ENCODE measurements around the gene STAB1. TPM values are rescaled to one million over a fixed set of nuclear protein-coding genes. Genes with fewer than 3 reads are reported as not detected.

STAB1 gene
- polyA plus RNA-seq, 3 donors, result 3.8 to 535 (median 15.8) TPM

- Histone ChIP-seq H3K9me3 (replicated peaks in 1 of 2; ENCODE audit: control insufficient read depth in 1 of 2, insufficient read depth in 1 of 2, low read length in 2 of 2) (no peaks in the 10 kb centered on the region), H3K4me2 (replicated peaks; ENCODE audit: extremely low read depth, low read length, poor library complexity, severe bottlenecking) (peak overlapping the region; percentile 96), H3K9ac (ENCODE audit: insufficient read depth, low read length, poor library complexity, severe bottlenecking) (peak overlapping the region; percentile 85), H4K20me1 (ENCODE audit: insufficient read depth, low read length) (peaks cover 16% of the 10 kb centered on the region), H3K4me1 (ENCODE audit: control insufficient read depth in 1 of 2, insufficient read depth in 2 of 2, low read length in 2 of 2) (peaks cover 27 to 31% of the 10 kb centered on the region in 2 donors), H3K4me3 (replicated peaks in 1 of 3; ENCODE audit: low read depth in 2 of 3, low read length in 3 of 3) (peak overlapping the region in 1 of 3 experiments; percentile 91), H3K36me3 (replicated peaks in 1 of 2; ENCODE audit: control insufficient read depth in 1 of 2, insufficient read depth in 2 of 2, low read length in 2 of 2) (peaks cover 13 to 18% of the 10 kb centered on the region in 2 donors), H2AFZ (ENCODE audit: insufficient read depth, low read depth, low read length, poor library complexity, severe bottlenecking) (peak overlapping the region; percentile 97), H3K27me3 (ENCODE audit: control insufficient read depth in 2 of 2, insufficient read depth in 2 of 2, low read length in 2 of 2) (no peaks in the 10 kb centered on the region), H3K79me2 (ENCODE audit: insufficient read depth, low read length) (peaks cover 33% of the 10 kb centered on the region), H3K27ac (ENCODE audit: low read depth in 1 of 2, low read length in 2 of 2) (peak overlapping the region in 1 of 2 donors; percentile 94)
- intact Hi-C loops (cut with micrococcal nuclease), result no loop called here
- Mint-ChIP-seq H3K4me3 (peak overlapping the region; percentile 90 to 92), H3K36me3 (peaks cover 15 to 23% of the 10 kb centered on the region in 2 donors), H3K27ac (peak overlapping the region; percentile 80 to 94 (median 92)), H3K4me1 (peaks cover 33% of the 10 kb centered on the region), H3K9me3 (peaks cover 0 to 9% (median 3%) of the 10 kb centered on the region in 7 donors), H3K27me3 (ENCODE audit: low read depth in 3 of 3) (peaks cover 0 to 3% (median 0%) of the 10 kb centered on the region in 3 donors)
- WGBS (ENCODE audit: insufficient coverage), result 77% methylated on average over 6 of the region's 8 CpGs
- TF ChIP-seq CTCF (IDR thresholded peaks at IDR 0.05), result no peak
- no peak for DNase-seq
These were observed 40.7 kb upstream of the STAB1 start for GRCh38 chr3:52454250-52454937.

- Mint-ChIP-seq H3K9me3 (peaks cover 0 to 9% (median 3%) of the 10 kb centered on the region in 7 donors), H3K4me3 (peak overlapping the region; percentile 90 to 92), H3K27ac (peak overlapping the region; percentile 80 to 94 (median 92)), H3K36me3 (peaks cover 20 to 27% of the 10 kb centered on the region in 2 donors), H3K4me1 (peaks cover 33% of the 10 kb centered on the region), H3K27me3 (ENCODE audit: low read depth in 3 of 3) (peaks cover 0 to 3% (median 2%) of the 10 kb centered on the region in 3 donors)
- Histone ChIP-seq H3K9ac (ENCODE audit: insufficient read depth, low read length, poor library complexity, severe bottlenecking) (peak overlapping the region; percentile 85), H3K79me2 (ENCODE audit: insufficient read depth, low read length) (peaks cover 37% of the 10 kb centered on the region), H3K4me3 (replicated peaks in 1 of 3; ENCODE audit: low read depth in 2 of 3, low read length in 3 of 3) (peak overlapping the region; percentile 81 to 91 (median 89)), H4K20me1 (ENCODE audit: insufficient read depth, low read length) (peaks cover 16% of the 10 kb centered on the region), H3K4me2 (replicated peaks; ENCODE audit: extremely low read depth, low read length, poor library complexity, severe bottlenecking) (peak overlapping the region; percentile 96), H3K36me3 (replicated peaks in 1 of 2; ENCODE audit: control insufficient read depth in 1 of 2, insufficient read depth in 2 of 2, low read length in 2 of 2) (peaks cover 13 to 23% of the 10 kb centered on the region in 2 donors), H3K27me3 (ENCODE audit: control insufficient read depth in 2 of 2, insufficient read depth in 2 of 2, low read length in 2 of 2) (no peaks in the 10 kb centered on the region), H3K27ac (ENCODE audit: low read depth in 1 of 2, low read length in 2 of 2) (peak overlapping the region; percentile 57 to 94), H3K9me3 (replicated peaks in 1 of 2; ENCODE audit: control insufficient read depth in 1 of 2, insufficient read depth in 1 of 2, low read length in 2 of 2) (no peaks in the 10 kb centered on the region), H3K4me1 (ENCODE audit: control insufficient read depth in 1 of 2, insufficient read depth in 2 of 2, low read length in 2 of 2) (peaks cover 27 to 31% of the 10 kb centered on the region in 2 donors), H2AFZ (ENCODE audit: insufficient read depth, low read depth, low read length, poor library complexity, severe bottlenecking) (peak overlapping the region; percentile 97)
- 69% methylated on average over 8 of the region's 11 CpGs for WGBS (ENCODE audit: insufficient coverage)
- no peak for TF ChIP-seq CTCF (IDR thresholded peaks at IDR 0.05)
- intact Hi-C loops (cut with micrococcal nuclease), result loop anchor here in 1 of 2 donors (5.0 kb wide), 1 partner anchor 82 kb away; the partner anchor contains the start of gene UQCC5
- DNase-seq, result no peak
These were observed 40.2 kb upstream of the STAB1 start for GRCh38 chr3:52454938-52455282.

All from CD14-positive monocyte (primary cell).